ENCODE results near the gene CCDC180.

DNA sequence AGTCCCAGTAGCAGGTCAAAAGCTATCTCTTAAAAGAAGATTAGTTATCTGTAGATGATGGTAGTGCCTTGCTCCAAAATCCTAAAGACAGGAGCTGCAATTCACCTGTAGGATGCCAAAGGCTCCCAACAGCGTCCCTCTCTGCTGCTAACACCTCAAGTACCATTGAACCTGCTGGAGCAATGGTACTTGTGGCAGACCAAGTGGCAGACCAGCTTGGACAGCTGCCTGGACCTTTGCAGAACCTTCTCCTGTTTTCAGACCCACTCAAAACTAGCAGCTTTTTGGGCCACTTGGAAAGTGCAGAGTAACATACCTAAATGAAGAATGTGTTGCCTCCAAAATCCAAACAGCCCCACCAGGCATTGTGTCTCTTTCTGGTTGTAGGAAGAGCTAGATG, 6.9 kb upstream of the CCDC180 start:
- TF ChIP-seq POLR2A (IDR thresholded peaks at IDR 0.05; ENCODE audit: low read length) (no peak), GATA1 (IDR thresholded peaks at IDR 0.05; ENCODE audit: low read depth, low read length) (no peak)

Measured in erythroblast (primary cell).